GM19438 (cell line): ENCODE results near the gene ZNF608.

ENCODE experiments used
- ATAC-seq: cut with Tn5 transposase; IDR thresholded peaks from one replicate; pipeline ENCODE4 v1.9.1; 2021; ENCODE audit warnings: low read depth; ENCODE audit not compliant: unreplicated experiment

The ZNF608 gene

GRCh38 chr5:124698770-124699169 lies 47.7 kb downstream of the ZNF608 start:
- ATAC-seq, result no peak

GRCh38 chr5:124697933-124698591 lies 48.4 kb downstream of the ZNF608 start:
- no peak for ATAC-seq

GRCh38 chr5:124697501-124697900 lies 48.9 kb downstream of the ZNF608 start:
- ATAC-seq, result no peak

- ATAC-seq, result no peak
Observed at GRCh38 chr5:124696898-124697297, 49.5 kb downstream of the ZNF608 start.
